ENCODE data around the gene CYP1A2.
A peak's percentile ranks its signal among the peaks of the same experiment; 100 is the strongest.

- TF ChIP-seq EZH2 (optimal IDR thresholded peaks at IDR 0.05; ENCODE audit: low read depth, low read length) (no peak), CTCF (IDR thresholded peaks at IDR 0.05; ENCODE audit: low read length) (peak; percentile 15; the same call in 1 of the 2 replicates), EZH2phosphoT487 (IDR thresholded peaks at IDR 0.05; ENCODE audit: low read length) (no peak)
Observed at GRCh38 chr15:74789171-74789631, 40.6 kb downstream of the CYP1A2 start.
